B cell (primary cell): ENCODE results near the gene DAP. TPM values are rescaled to one million over a fixed set of nuclear protein-coding genes. Genes with fewer than 3 reads are reported as not detected.
"Not testable (repeated sequence)": the region's sequence is repeated elsewhere in the genome, so short reads cannot be mapped to it uniquely, and the experiment has no call there.

Experiments used
- ATAC-seq: fragments of 200-7000 bp; cut with Tn5 transposase; one replicate; pipeline ENCODE4 v1.10.0; 2021; ENCODE audit warnings: low read depth, mild to moderate bottlenecking, moderate number of reproducible peaks, moderate library complexity
- CTCF ChIA-PET: fragments of 350-600 bp; sonication (Branson Sonifier 250); formaldehyde crosslinking; loops from one replicate; lab custom pipeline; 2021; ENCODE audit warnings: antibody characterized with exemption, inconsistent platforms; lab: Charles Lee
- POLR2A ChIA-PET: fragments of 350-600 bp; sonication (Branson Sonifier 250); formaldehyde crosslinking; loops from one replicate; lab custom pipeline; 2021; ENCODE audit warnings: antibody characterized with exemption; lab: Charles Lee
- DNase-seq: peaks from one replicate; pipeline ENCODE4 v3.0.0; 2013
- H2AFZ ChIP-seq: 2 replicates; pipeline ENCODE4 v1.6.1; 2012; ENCODE audit warnings: mild to moderate bottlenecking, low read depth, low read length; ENCODE audit not compliant: insufficient read depth, poor library complexity, severe bottlenecking
- H3K27ac ChIP-seq, 2 donors: 1 replicate in 1 of 2; 2 replicates in 1 of 2; pipeline ENCODE4 v1.5.1; 2012 to 2013; ENCODE audit warnings: low read length in 2 of 2, mild to moderate bottlenecking in 2 of 2, moderate library complexity in 1 of 2
- H3K27me3 ChIP-seq, 4 experiments: fragments of 200-600 bp in 1 of 4; sonication (generic) in 1 of 4; replicated peaks in 1 of 4; 1 replicate in 2 of 4; 2 replicates in 2 of 4; pipeline versions ENCODE4 v1.6.1 to v1.7.0; 2013 to 2016; ENCODE audit warnings: low read length in 3 of 4, mild to moderate bottlenecking in 2 of 4, mixed read lengths in 1 of 4, moderate library complexity in 1 of 4; ENCODE audit not compliant: insufficient read depth in 4 of 4, control insufficient read depth in 3 of 4; ENCODE audit errors: control extremely low read depth in 1 of 4
- H3K36me3 ChIP-seq, 2 experiments: replicated peaks in 1 of 2; 1 replicate in 1 of 2; 2 replicates in 1 of 2; pipeline versions ENCODE4 v1.6.1 to v1.7.1; 2013; ENCODE audit warnings: low read length in 1 of 2; ENCODE audit not compliant: insufficient read depth in 2 of 2, control insufficient read depth in 1 of 2; ENCODE audit errors: control extremely low read depth in 1 of 2, extremely low read depth in 1 of 2
- H3K4me1 ChIP-seq, 2 donors: fragments of 200-600 bp in 1 of 2; sonication (generic) in 1 of 2; 1 replicate in 1 of 2; 2 replicates in 1 of 2; pipeline versions ENCODE4 v1.5.1 to v1.6.1; 2013 to 2017; ENCODE audit warnings: low read length in 2 of 2; ENCODE audit not compliant: control insufficient read depth in 2 of 2, insufficient read depth in 2 of 2
- H3K4me2 ChIP-seq: replicated peaks from 2 replicates; pipeline ENCODE3; 2012; ENCODE audit warnings: mild to moderate bottlenecking, low read depth, low read length; ENCODE audit not compliant: poor library complexity, severe bottlenecking
- H3K4me3 ChIP-seq, 5 experiments: fragments of 200-600 bp in 1 of 5; sonication (generic) in 1 of 5; 1 replicate in 3 of 5; 2 replicates in 2 of 5; pipeline versions ENCODE4 v1.5.1 to v1.7.0; 2011 to 2016; ENCODE audit warnings: low read length in 4 of 5, mild to moderate bottlenecking in 4 of 5, low read depth in 2 of 5, control low read depth in 1 of 5, moderate library complexity in 1 of 5; ENCODE audit not compliant: insufficient read depth in 1 of 5; ENCODE audit errors: control extremely low read depth in 1 of 5, extremely low read depth in 1 of 5
- H3K79me2 ChIP-seq: fragments of 200-600 bp; sonication (generic); one replicate; pipeline ENCODE4 v1.6.0; 2016; ENCODE audit warnings: low read length; ENCODE audit not compliant: control insufficient read depth, insufficient read depth
- H3K9ac ChIP-seq: fragments of 200-600 bp; sonication (generic); 2 replicates; pipeline ENCODE4 v1.6.1; 2017; ENCODE audit warnings: mild to moderate bottlenecking, low read length, moderate library complexity
- H3K9me3 ChIP-seq, 3 donors: one replicate each; pipeline versions ENCODE4 v1.6.1 to v1.7.1; 2013; ENCODE audit warnings: low read length in 2 of 3; ENCODE audit not compliant: control insufficient read depth in 2 of 3, insufficient read depth in 1 of 3; ENCODE audit errors: control extremely low read depth in 1 of 3
- H4K20me1 ChIP-seq: 2 replicates; pipeline ENCODE4 v1.6.0; 2012; ENCODE audit warnings: mild to moderate bottlenecking, low read length; ENCODE audit not compliant: insufficient read depth, control insufficient read depth, poor library complexity, severe bottlenecking
- H3K27ac Mint-ChIP-seq: one replicate; pipeline ENCODE4 v1.8.0; 2021; ENCODE audit warnings: mixed read lengths
- H3K27me3 Mint-ChIP-seq: one replicate; pipeline ENCODE4 v1.8.0; 2021; ENCODE audit warnings: mixed read lengths
- H3K4me1 Mint-ChIP-seq: one replicate; pipeline ENCODE4 v1.8.0; 2021; ENCODE audit warnings: mixed read lengths
- H3K4me3 Mint-ChIP-seq: one replicate; pipeline ENCODE4 v1.8.0; 2021; ENCODE audit warnings: mixed read lengths
- H3K9me3 Mint-ChIP-seq: one replicate; pipeline ENCODE4 v1.8.0; 2022; ENCODE audit warnings: mixed read lengths; ENCODE audit not compliant: insufficient read depth
- CTCF ChIP-seq: fragments of 200-600 bp; IDR thresholded peaks from one replicate; pipeline ENCODE4 v1.8.0; 2022; ENCODE audit warnings: antibody characterized with exemption, mild to moderate bottlenecking
- EZH2 ChIP-seq: IDR thresholded peaks from 2 replicates; pipeline ENCODE4 v1.6.1; 2012; ENCODE audit warnings: borderline replicate concordance, low read depth, mild to moderate bottlenecking, moderate library complexity, low read length; ENCODE audit not compliant: insufficient read depth, poor library complexity, severe bottlenecking
- WGBS: methylation state at CpG from one replicate; pipeline ENCODE4 v1.1.5; 2013; ENCODE audit warnings: missing lambda C conversion rate; ENCODE audit not compliant: insufficient coverage; 5-methylcytosine and 5-hydroxymethylcytosine counted together
- intact Hi-C: fragments of 100-400 bp; cut with micrococcal nuclease; formaldehyde crosslinking; loops from one replicate; pipeline ENCODE4 v1.10.0; 2022
- polyA plus RNA-seq: library from polyadenylated mRNA; depleted of rRNA; stranded (reverse); fragments of >200 nt; gene quantifications from 2 replicates; pipeline ENCODE4 v1.2.3, GENCODE V29; 2012
- total RNA-seq, 2 donors: library from RNA; stranded (reverse); fragments of 120-200 nt in 1 of 2; gene quantifications; 1 replicate in 1 of 2; 2 replicates in 1 of 2; pipeline versions ENCODE4 v1.2.3 to v1.2.4, GENCODE V29; 2013 to 2022

Gene DAP
- total and polyA plus RNA-seq, 2 donors (not counting 1 experiment from before 2014, with no cell fraction given), result 42.6 to 49.8 TPM

- Histone ChIP-seq H3K9me3 (no peaks in the 10 kb centered on the region), H3K79me2 (peaks cover 6% of the 10 kb centered on the region), H4K20me1 (peaks cover 9% of the 10 kb centered on the region), H3K9ac (no peak overlapping the region), H3K4me2 (no peak overlapping the region), H3K27me3 (no peaks in the 10 kb centered on the region), H3K36me3 (peaks cover 2 to 27% of the 10 kb centered on the region in 2 experiments), H2AFZ (no peak overlapping the region), H3K4me3 (no peak overlapping the region), H3K4me1 (no peaks in the 10 kb centered on the region), H3K27ac (no peak overlapping the region)
- no peak for TF ChIP-seq EZH2
- no peak for TF ChIP-seq CTCF
- CTCF ChIA-PET, result no interaction called here
- H3K4me3 Mint-ChIP-seq, result no peak overlapping the region
- intact Hi-C loops, result no loop called here
- no peak overlapping the region for H3K27ac Mint-ChIP-seq
- DNase-seq (no peak), ATAC-seq (no peak)
- H3K27me3 Mint-ChIP-seq, result no peaks in the 10 kb centered on the region
- WGBS, result 100% methylated on average over 1 of the region's 2 CpGs
- no peaks in the 10 kb centered on the region for H3K9me3 Mint-ChIP-seq
- no peaks in the 10 kb centered on the region for H3K4me1 Mint-ChIP-seq
- POLR2A ChIA-PET, result no interaction called here
These were observed 41.1 kb downstream of the DAP start for GRCh38 chr5:10719965-10720364.

- H3K4me3 ChIP-seq, intact Hi-C loops, POLR2A ChIA-PET, H3K27me3 Mint-ChIP-seq, H4K20me1 ChIP-seq, H3K27ac ChIP-seq, H3K4me2 ChIP-seq, ATAC-seq, H3K9me3 ChIP-seq, H3K4me1 Mint-ChIP-seq, H3K27me3 ChIP-seq, H3K9me3 Mint-ChIP-seq, H3K4me1 ChIP-seq, H2AFZ ChIP-seq, CTCF ChIA-PET, H3K27ac Mint-ChIP-seq, H3K4me3 Mint-ChIP-seq, H3K79me2 ChIP-seq, DNase-seq, H3K9ac ChIP-seq: not testable (repeated sequence)
- WGBS, result no CpG with 5 or more reads among the region's 1 CpG
- peaks cover 2 to 29% of the 10 kb centered on the region in 2 experiments for H3K36me3 ChIP-seq
These were observed 42.4 kb downstream of the DAP start for GRCh38 chr5:10718617-10719016.

GRCh38 chr5:10716825-10717224 lies 44.2 kb downstream of the DAP start:
- H3K79me2 ChIP-seq, H3K9me3 Mint-ChIP-seq, H4K20me1 ChIP-seq, intact Hi-C loops, H3K4me3 Mint-ChIP-seq, ATAC-seq, H3K27me3 Mint-ChIP-seq, H3K27ac Mint-ChIP-seq, H3K4me1 ChIP-seq, H3K4me2 ChIP-seq, H3K4me3 ChIP-seq, H3K9me3 ChIP-seq, DNase-seq, H3K27ac ChIP-seq, H3K9ac ChIP-seq, H3K4me1 Mint-ChIP-seq, H2AFZ ChIP-seq, H3K27me3 ChIP-seq, CTCF ChIA-PET, POLR2A ChIA-PET: not testable (repeated sequence)
- H3K36me3 ChIP-seq, result peaks cover 4 to 27% of the 10 kb centered on the region in 2 experiments
- 100% methylated on average over 2 of the region's 3 CpGs for WGBS
